Neural cell (in vitro differentiated cells): Measurements from ENCODE around the gene PDK2. TPM values are rescaled to one million over a fixed set of nuclear protein-coding genes. Genes with fewer than 3 reads are reported as not detected.

Experiments used
- H2AFZ ChIP-seq: fragments of 200-600, 300-800 bp; sonication (generic), shearing (Covaris generic); 2 replicates; pipeline ENCODE4 v1.6.0; 2014; ENCODE audit warnings: low read depth, mild to moderate bottlenecking, antibody characterized with exemption, low read length, moderate library complexity
- H3F3A ChIP-seq: fragments of 200-600 bp; shearing (Covaris generic); 2 replicates; pipeline ENCODE4 v1.6.1; 2016; ENCODE audit warnings: mild to moderate bottlenecking, moderate library complexity, mixed read lengths, antibody characterized with exemption, low read length; ENCODE audit not compliant: insufficient read depth, poor library complexity, severe bottlenecking
- H3K27ac ChIP-seq: fragments of 200-600, 300-800 bp; sonication (generic), shearing (Covaris generic); 2 replicates; pipeline ENCODE4 v1.5.1; 2014; ENCODE audit warnings: mild to moderate bottlenecking, low read length, moderate library complexity
- H3K27me3 ChIP-seq: fragments of 300-800, 200-600 bp; sonication (generic), shearing (Covaris generic); 2 replicates; pipeline ENCODE4 v1.6.0; 2014; ENCODE audit warnings: mild to moderate bottlenecking, low read depth, low read length, moderate library complexity; ENCODE audit not compliant: insufficient read depth
- H3K36me3 ChIP-seq: fragments of 300-800, 200-600 bp; sonication (generic), shearing (Covaris generic); 2 replicates; pipeline ENCODE4 v1.5.1; 2014; ENCODE audit warnings: mild to moderate bottlenecking, antibody characterized with exemption, low read length, moderate library complexity; ENCODE audit not compliant: insufficient read depth
- H3K4me2 ChIP-seq: fragments of 300-800, 200-600 bp; sonication (generic), shearing (Covaris generic); 2 replicates; pipeline ENCODE4 v1.6.0; 2014; ENCODE audit warnings: mild to moderate bottlenecking, low read length
- H3K4me3 ChIP-seq: fragments of 300-800, 200-600 bp; sonication (generic), shearing (Covaris generic); 2 replicates; pipeline ENCODE4 v1.5.1; 2014; ENCODE audit warnings: mild to moderate bottlenecking, low read length, moderate library complexity
- H3K79me2 ChIP-seq: fragments of 200-600 bp; shearing (Covaris generic); replicated peaks from 2 replicates; pipeline ENCODE4 v1.6.0; 2014; ENCODE audit warnings: mild to moderate bottlenecking, low read length, moderate library complexity; ENCODE audit not compliant: insufficient read depth
- H3K9ac ChIP-seq: fragments of 300-800, 200-600 bp; sonication (generic), shearing (Covaris generic); 2 replicates; pipeline ENCODE4 v1.6.1; 2016; ENCODE audit warnings: mild to moderate bottlenecking, low read length, mixed read lengths
- H3K9me2 ChIP-seq: fragments of 200-600 bp; shearing (Covaris generic); 2 replicates; pipeline ENCODE4 v1.6.1; 2016; ENCODE audit warnings: mild to moderate bottlenecking, low read length, mixed read lengths; ENCODE audit not compliant: insufficient read depth
- H3K9me3 ChIP-seq: fragments of 200-600, 300-800 bp; sonication (generic), shearing (Covaris generic); 2 replicates; pipeline ENCODE4 v1.6.1; 2016; ENCODE audit warnings: mild to moderate bottlenecking, mixed run types, low read length, moderate library complexity, mixed read lengths
- H4K20me1 ChIP-seq: fragments of 200-600 bp; shearing (Covaris generic); 2 replicates; pipeline ENCODE4 v1.6.1; 2016; ENCODE audit warnings: mild to moderate bottlenecking, mixed run types; ENCODE audit not compliant: insufficient read depth
- EP300 ChIP-seq: fragments of 450-650 bp; conservative IDR thresholded peaks from 2 replicates; pipeline ENCODE4 v1.6.1; 2014; ENCODE audit warnings: antibody characterized with exemption, mild to moderate bottlenecking, moderate library complexity; ENCODE audit not compliant: poor library complexity, severe bottlenecking
- EZH2 ChIP-seq: fragments of 200-600, 300-800 bp; shearing (Covaris generic), sonication (generic); IDR thresholded peaks from 2 replicates; pipeline ENCODE4 v1.6.1; 2014; ENCODE audit warnings: antibody characterized with exemption, low read length, borderline replicate concordance, mild to moderate bottlenecking; ENCODE audit not compliant: insufficient read depth, poor library complexity, severe bottlenecking
- MXI1 ChIP-seq: fragments of 450-650 bp; conservative IDR thresholded peaks from 2 replicates; pipeline ENCODE4 v1.6.1; 2014; ENCODE audit warnings: antibody characterized with exemption, mild to moderate bottlenecking; ENCODE audit not compliant: poor library complexity, severe bottlenecking
- POLR2AphosphoS5 ChIP-seq: IDR thresholded peaks from 2 replicates; pipeline ENCODE4 v1.6.1; 2012
- RAD21 ChIP-seq: fragments of 450-650 bp; conservative IDR thresholded peaks from 2 replicates; pipeline ENCODE4 v1.6.1; 2014; ENCODE audit warnings: antibody characterized with exemption, mild to moderate bottlenecking, moderate library complexity
- SMC3 ChIP-seq: fragments of 450-650 bp; conservative IDR thresholded peaks from 2 replicates; pipeline ENCODE4 v1.6.1; 2014; ENCODE audit warnings: antibody characterized with exemption, mild to moderate bottlenecking, moderate library complexity; ENCODE audit not compliant: poor library complexity
- TAF1 ChIP-seq: IDR thresholded peaks from 2 replicates; pipeline ENCODE4 v1.6.1; 2012; ENCODE audit warnings: low read depth
- polyA plus RNA-seq: library from polyadenylated mRNA; depleted of rRNA; stranded (reverse); fragments of >200 nt; gene quantifications from 2 replicates; pipeline ENCODE4 v1.2.3, GENCODE V29; 2014
- TF ChIP-seq, protein P1 (sequence below): fragments of 450-650 bp; IDR thresholded peaks from 2 replicates; pipeline ENCODE4 v1.5.1; 2014; ENCODE audit warnings: antibody characterized with exemption, mild to moderate bottlenecking, moderate library complexity; ENCODE audit not compliant: poor library complexity, severe bottlenecking
- TF ChIP-seq, protein P2 (sequence below): IDR thresholded peaks from 2 replicates; pipeline ENCODE4 v1.6.1; 2012; ENCODE audit warnings: borderline replicate concordance

The PDK2 gene
- polyA plus RNA-seq, 1 donor from 2014 or later = 36.2 TPM

DNA sequence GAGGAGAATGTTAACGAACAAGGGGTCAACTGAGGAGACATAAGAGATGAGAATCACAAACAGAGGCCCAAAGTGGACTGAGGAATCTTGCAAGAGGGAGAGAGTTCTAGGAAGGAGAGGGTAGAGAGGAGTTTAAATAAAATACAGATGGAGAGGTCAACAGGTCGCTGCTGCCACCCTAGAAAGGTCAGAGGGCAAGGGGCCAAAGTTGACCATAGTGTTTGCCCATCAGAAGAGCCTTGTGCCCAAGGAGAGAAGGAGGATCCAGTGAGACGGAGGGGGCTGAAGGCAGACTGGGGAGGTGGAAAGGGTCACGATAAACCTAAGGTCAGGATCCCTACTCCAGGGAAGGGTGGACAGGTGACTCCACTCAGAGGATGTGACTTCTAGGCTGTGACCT lies 46.2 kb upstream of the PDK2 start:
- no peaks in the 10 kb centered on the region for H4K20me1 ChIP-seq
- no peak overlapping the region for H3K9ac ChIP-seq
- TF ChIP-seq EP300 = no peak
- TF ChIP-seq, protein P1, sequence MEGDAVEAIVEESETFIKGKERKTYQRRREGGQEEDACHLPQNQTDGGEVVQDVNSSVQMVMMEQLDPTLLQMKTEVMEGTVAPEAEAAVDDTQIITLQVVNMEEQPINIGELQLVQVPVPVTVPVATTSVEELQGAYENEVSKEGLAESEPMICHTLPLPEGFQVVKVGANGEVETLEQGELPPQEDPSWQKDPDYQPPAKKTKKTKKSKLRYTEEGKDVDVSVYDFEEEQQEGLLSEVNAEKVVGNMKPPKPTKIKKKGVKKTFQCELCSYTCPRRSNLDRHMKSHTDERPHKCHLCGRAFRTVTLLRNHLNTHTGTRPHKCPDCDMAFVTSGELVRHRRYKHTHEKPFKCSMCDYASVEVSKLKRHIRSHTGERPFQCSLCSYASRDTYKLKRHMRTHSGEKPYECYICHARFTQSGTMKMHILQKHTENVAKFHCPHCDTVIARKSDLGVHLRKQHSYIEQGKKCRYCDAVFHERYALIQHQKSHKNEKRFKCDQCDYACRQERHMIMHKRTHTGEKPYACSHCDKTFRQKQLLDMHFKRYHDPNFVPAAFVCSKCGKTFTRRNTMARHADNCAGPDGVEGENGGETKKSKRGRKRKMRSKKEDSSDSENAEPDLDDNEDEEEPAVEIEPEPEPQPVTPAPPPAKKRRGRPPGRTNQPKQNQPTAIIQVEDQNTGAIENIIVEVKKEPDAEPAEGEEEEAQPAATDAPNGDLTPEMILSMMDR = no peak
- no peak for TF ChIP-seq SMC3
- no peak for TF ChIP-seq EZH2
- TF ChIP-seq RAD21 = no peak
- no peak for TF ChIP-seq TAF1
- TF ChIP-seq MXI1 = no peak
- TF ChIP-seq POLR2AphosphoS5 = no peak
- TF ChIP-seq, protein P2, sequence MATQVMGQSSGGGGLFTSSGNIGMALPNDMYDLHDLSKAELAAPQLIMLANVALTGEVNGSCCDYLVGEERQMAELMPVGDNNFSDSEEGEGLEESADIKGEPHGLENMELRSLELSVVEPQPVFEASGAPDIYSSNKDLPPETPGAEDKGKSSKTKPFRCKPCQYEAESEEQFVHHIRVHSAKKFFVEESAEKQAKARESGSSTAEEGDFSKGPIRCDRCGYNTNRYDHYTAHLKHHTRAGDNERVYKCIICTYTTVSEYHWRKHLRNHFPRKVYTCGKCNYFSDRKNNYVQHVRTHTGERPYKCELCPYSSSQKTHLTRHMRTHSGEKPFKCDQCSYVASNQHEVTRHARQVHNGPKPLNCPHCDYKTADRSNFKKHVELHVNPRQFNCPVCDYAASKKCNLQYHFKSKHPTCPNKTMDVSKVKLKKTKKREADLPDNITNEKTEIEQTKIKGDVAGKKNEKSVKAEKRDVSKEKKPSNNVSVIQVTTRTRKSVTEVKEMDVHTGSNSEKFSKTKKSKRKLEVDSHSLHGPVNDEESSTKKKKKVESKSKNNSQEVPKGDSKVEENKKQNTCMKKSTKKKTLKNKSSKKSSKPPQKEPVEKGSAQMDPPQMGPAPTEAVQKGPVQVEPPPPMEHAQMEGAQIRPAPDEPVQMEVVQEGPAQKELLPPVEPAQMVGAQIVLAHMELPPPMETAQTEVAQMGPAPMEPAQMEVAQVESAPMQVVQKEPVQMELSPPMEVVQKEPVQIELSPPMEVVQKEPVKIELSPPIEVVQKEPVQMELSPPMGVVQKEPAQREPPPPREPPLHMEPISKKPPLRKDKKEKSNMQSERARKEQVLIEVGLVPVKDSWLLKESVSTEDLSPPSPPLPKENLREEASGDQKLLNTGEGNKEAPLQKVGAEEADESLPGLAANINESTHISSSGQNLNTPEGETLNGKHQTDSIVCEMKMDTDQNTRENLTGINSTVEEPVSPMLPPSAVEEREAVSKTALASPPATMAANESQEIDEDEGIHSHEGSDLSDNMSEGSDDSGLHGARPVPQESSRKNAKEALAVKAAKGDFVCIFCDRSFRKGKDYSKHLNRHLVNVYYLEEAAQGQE = no peak
- no peaks in the 10 kb centered on the region for H3K27me3 ChIP-seq
- no peaks in the 10 kb centered on the region for H3K79me2 ChIP-seq
- no peaks in the 10 kb centered on the region for H3K36me3 ChIP-seq
- H3K27ac ChIP-seq = no peak overlapping the region
- H3K4me3 ChIP-seq = no peak overlapping the region
- H2AFZ ChIP-seq = no peak overlapping the region
- no peaks in the 10 kb centered on the region for H3F3A ChIP-seq
- H3K9me2 ChIP-seq = no peaks in the 10 kb centered on the region
- no peak overlapping the region for H3K4me2 ChIP-seq
- no peaks in the 10 kb centered on the region for H3K9me3 ChIP-seq

GRCh38 chr17:50049636-50050035 lies 45.5 kb upstream of the PDK2 start:
- Histone ChIP-seq H3F3A (no peaks in the 10 kb centered on the region), H3K9me3 (no peaks in the 10 kb centered on the region), H3K9ac (no peak overlapping the region), H4K20me1 (no peaks in the 10 kb centered on the region), H3K4me2 (no peak overlapping the region), H3K27me3 (no peaks in the 10 kb centered on the region), H2AFZ (no peak overlapping the region), H3K79me2 (no peaks in the 10 kb centered on the region), H3K27ac (no peak overlapping the region), H3K4me3 (no peak overlapping the region), H3K9me2 (no peaks in the 10 kb centered on the region), H3K36me3 (no peaks in the 10 kb centered on the region)
- no peak for TF ChIP-seq POLR2AphosphoS5
- no peak for TF ChIP-seq SMC3
